Mesendoderm (in vitro differentiated cells): ENCODE measurements around the gene KRT10.

Experiments
- DNase-seq: peaks from one replicate; pipeline ENCODE4 v3.0.0; 2013
- H2AK5ac ChIP-seq: 2 replicates; pipeline ENCODE4 v1.6.1; 2013; ENCODE audit warnings: low read length, inconsistent platforms
- H2BK120ac ChIP-seq: 2 replicates; pipeline ENCODE4 v1.6.1; 2013; ENCODE audit warnings: low read depth, mild to moderate bottlenecking, low read length, moderate library complexity, mixed read lengths
- H2BK15ac ChIP-seq: replicated peaks from 2 replicates; pipeline ENCODE4 v1.6.1; 2013; ENCODE audit warnings: low read depth, mild to moderate bottlenecking, moderate library complexity
- H2BK5ac ChIP-seq: 2 replicates; pipeline ENCODE4 v1.6.1; 2013; ENCODE audit warnings: low read length, inconsistent platforms
- H3K18ac ChIP-seq: 2 replicates; pipeline ENCODE4 v1.6.1; 2013; ENCODE audit warnings: mild to moderate bottlenecking, low read length, mixed read lengths
- H3K23ac ChIP-seq: one replicate; pipeline ENCODE4 v1.6.1; 2013; ENCODE audit warnings: low read length
- H3K27ac ChIP-seq: 2 replicates; pipeline ENCODE4 v1.5.1; 2013; ENCODE audit warnings: low read depth, mild to moderate bottlenecking, inconsistent platforms, low read length, moderate library complexity
- H3K27me3 ChIP-seq: 2 replicates; pipeline ENCODE4 v1.6.1; 2013; ENCODE audit warnings: low read length, control low read depth, mild to moderate bottlenecking, inconsistent platforms; ENCODE audit not compliant: insufficient read depth, poor library complexity
- H3K36me3 ChIP-seq: 2 replicates; pipeline ENCODE4 v1.6.1; 2013; ENCODE audit warnings: low read length, inconsistent platforms; ENCODE audit not compliant: control insufficient read depth, insufficient read depth
- H3K4ac ChIP-seq: one replicate; pipeline ENCODE4 v1.6.1; 2013; ENCODE audit warnings: low read depth, mild to moderate bottlenecking, low read length, moderate library complexity
- H3K4me1 ChIP-seq: 2 replicates; pipeline ENCODE4 v1.6.1; 2013; ENCODE audit warnings: low read depth, low read length, inconsistent platforms; ENCODE audit not compliant: control insufficient read depth
- H3K4me2 ChIP-seq: 2 replicates; pipeline ENCODE4 v1.6.1; 2013; ENCODE audit warnings: low read length
- H3K4me3 ChIP-seq: 2 replicates; pipeline ENCODE4 v1.5.1; 2013; ENCODE audit warnings: mild to moderate bottlenecking, low read length
- H3K56ac ChIP-seq: one replicate; pipeline ENCODE4 v1.6.1; 2013; ENCODE audit warnings: low read length
- H3K79me1 ChIP-seq: 2 replicates; pipeline ENCODE4 v1.6.1; 2013; ENCODE audit warnings: low read length, inconsistent platforms
- H3K79me2 ChIP-seq: 2 replicates; pipeline ENCODE4 v1.6.1; 2013; ENCODE audit warnings: mild to moderate bottlenecking, low read length; ENCODE audit not compliant: control insufficient read depth, insufficient read depth
- H3K9ac ChIP-seq: 2 replicates; pipeline ENCODE4 v1.6.1; 2013; ENCODE audit warnings: low read length, inconsistent platforms
- H4K5ac ChIP-seq: one replicate; pipeline ENCODE4 v1.6.1; 2013; ENCODE audit warnings: low read length
- H4K8ac ChIP-seq: one replicate; pipeline ENCODE4 v1.6.1; 2013; ENCODE audit warnings: low read depth, mild to moderate bottlenecking, control low read depth, low read length, moderate library complexity
- WGBS: extraction: QIAGEN DNeasy Blood & Tissue Kit; methylation state at CpG from one replicate; pipeline ENCODE4 v1.1.7; 2013; ENCODE audit warnings: low lambda C conversion rate, missing lambda C conversion rate; ENCODE audit not compliant: insufficient coverage; ENCODE audit errors: extremely low coverage; 5-methylcytosine and 5-hydroxymethylcytosine counted together

KRT10 gene

DNA sequence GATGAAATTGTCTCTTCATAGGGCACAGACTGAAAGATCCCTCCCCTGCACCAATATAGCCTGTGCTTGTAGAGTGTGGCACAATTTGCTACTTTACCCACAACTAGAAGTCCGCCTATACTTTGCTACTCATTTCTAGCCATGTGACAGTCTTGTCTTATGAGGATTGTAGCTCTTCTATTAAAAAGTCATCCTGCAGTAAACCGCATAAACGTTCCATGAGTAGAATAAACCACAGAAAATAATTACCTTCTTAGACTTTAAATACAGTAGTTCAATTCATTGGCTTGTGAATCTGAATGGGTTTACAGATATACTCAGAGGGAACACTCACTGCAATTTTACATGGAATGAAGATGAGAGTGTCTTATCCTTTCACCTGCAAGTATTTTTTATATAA, 44.4 kb downstream of the KRT10 start:
- no peak overlapping the region for H2BK15ac ChIP-seq
- no peaks in the 10 kb centered on the region for H3K79me2 ChIP-seq
- no peak overlapping the region for H3K4me3 ChIP-seq
- H3K56ac ChIP-seq: no peak overlapping the region
- no peak overlapping the region for H3K4me2 ChIP-seq
- H3K4ac ChIP-seq: no peak overlapping the region
- H4K5ac ChIP-seq: no peak overlapping the region
- DNase-seq: no peak
- H3K23ac ChIP-seq: no peak overlapping the region
- no peaks in the 10 kb centered on the region for H3K36me3 ChIP-seq
- no peaks in the 10 kb centered on the region for H3K27me3 ChIP-seq
- H3K27ac ChIP-seq: no peak overlapping the region
- no peaks in the 10 kb centered on the region for H3K79me1 ChIP-seq
- H2AK5ac ChIP-seq: no peak overlapping the region
- no peak overlapping the region for H3K9ac ChIP-seq
- no CpG with 5 or more reads among the region's 3 CpGs for WGBS
- H2BK5ac ChIP-seq: no peak overlapping the region
- no peaks in the 10 kb centered on the region for H3K4me1 ChIP-seq
- no peak overlapping the region for H2BK120ac ChIP-seq
- no peak overlapping the region for H3K18ac ChIP-seq
- no peak overlapping the region for H4K8ac ChIP-seq

DNA sequence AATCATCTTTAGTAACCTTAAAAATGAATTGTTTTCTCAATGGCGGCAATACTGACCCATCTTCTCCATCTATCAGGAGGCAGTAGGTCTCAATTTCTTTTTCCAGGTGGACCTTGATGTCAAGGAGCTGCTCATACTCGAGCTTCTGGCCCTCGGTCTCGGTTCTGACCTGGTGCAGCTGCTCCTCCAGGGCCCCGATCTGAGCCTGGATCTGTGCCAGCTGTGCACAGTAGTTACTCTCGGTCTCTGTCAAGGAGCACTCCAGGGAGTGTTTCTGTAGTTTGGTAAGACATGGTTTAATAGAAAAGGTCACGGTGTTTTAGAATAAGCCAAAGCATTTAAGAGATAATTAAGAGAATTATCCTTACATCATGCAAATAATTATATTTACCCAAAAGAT, 45.0 kb downstream of the KRT10 start:
- H3K18ac ChIP-seq: no peak overlapping the region
- no peak overlapping the region for H3K56ac ChIP-seq
- DNase-seq: no peak
- H4K5ac ChIP-seq: no peak overlapping the region
- H3K4me3 ChIP-seq: no peak overlapping the region
- no peaks in the 10 kb centered on the region for H3K4me1 ChIP-seq
- H3K79me1 ChIP-seq: no peaks in the 10 kb centered on the region
- H4K8ac ChIP-seq: no peak overlapping the region
- H3K4me2 ChIP-seq: no peak overlapping the region
- H2AK5ac ChIP-seq: no peak overlapping the region
- no peak overlapping the region for H2BK120ac ChIP-seq
- no peak overlapping the region for H2BK5ac ChIP-seq
- H3K79me2 ChIP-seq: no peaks in the 10 kb centered on the region
- H3K23ac ChIP-seq: no peak overlapping the region
- no peak overlapping the region for H3K27ac ChIP-seq
- no peak overlapping the region for H2BK15ac ChIP-seq
- no peaks in the 10 kb centered on the region for H3K36me3 ChIP-seq
- WGBS: no CpG with 5 or more reads among the region's 7 CpGs
- no peak overlapping the region for H3K4ac ChIP-seq
- H3K9ac ChIP-seq: no peak overlapping the region
- H3K27me3 ChIP-seq: no peaks in the 10 kb centered on the region

- Histone ChIP-seq H3K23ac (no peak overlapping the region), H3K9ac (no peak overlapping the region), H3K4me1 (no peaks in the 10 kb centered on the region), H2BK15ac (no peak overlapping the region), H2BK5ac (no peak overlapping the region), H2BK120ac (no peak overlapping the region), H3K36me3 (no peaks in the 10 kb centered on the region), H2AK5ac (no peak overlapping the region), H3K79me2 (no peaks in the 10 kb centered on the region), H3K56ac (no peak overlapping the region), H3K27me3 (no peaks in the 10 kb centered on the region), H3K27ac (no peak overlapping the region), H3K4me3 (no peak overlapping the region), H3K18ac (no peak overlapping the region), H4K5ac (no peak overlapping the region), H3K4me2 (no peak overlapping the region), H3K79me1 (no peaks in the 10 kb centered on the region), H4K8ac (no peak overlapping the region), H3K4ac (no peak overlapping the region)
- 100% methylated on average over 2 of the region's 4 CpGs for WGBS
- DNase-seq: no peak
These were observed 46.5 kb downstream of the KRT10 start for GRCh38 chr17:40775945-40776344.

- no peak within 1 kb of the TSS for H2BK120ac ChIP-seq
- H3K36me3 ChIP-seq: no peaks in the 10 kb centered on the region
- H3K27ac ChIP-seq: no peak within 1 kb of the TSS
- no peaks in the 10 kb centered on the region for H3K79me2 ChIP-seq
- no peak within 1 kb of the TSS for H4K8ac ChIP-seq
- no peak within 1 kb of the TSS for H3K9ac ChIP-seq
- WGBS: no CpG with 5 or more reads among the region's 3 CpGs
- H3K23ac ChIP-seq: no peak within 1 kb of the TSS
- no peak within 1 kb of the TSS for H3K4me3 ChIP-seq
- H2AK5ac ChIP-seq: no peak within 1 kb of the TSS
- H2BK15ac ChIP-seq: no peak within 1 kb of the TSS
- no peak within 1 kb of the TSS for H4K5ac ChIP-seq
- H3K79me1 ChIP-seq: no peaks in the 10 kb centered on the region
- H3K56ac ChIP-seq: no peak within 1 kb of the TSS
- no peaks in the 10 kb centered on the region for H3K27me3 ChIP-seq
- no peak within 1 kb of the TSS for H3K18ac ChIP-seq
- no peak within 1 kb of the TSS for H3K4ac ChIP-seq
- no peak within 1 kb of the TSS for H3K4me2 ChIP-seq
- no peak for DNase-seq
- no peak within 1 kb of the TSS for H2BK5ac ChIP-seq
- no peaks in the 10 kb centered on the region for H3K4me1 ChIP-seq
These were observed 50.3 kb downstream of the KRT10 start, which contains the start of gene KRT26 for GRCh38 chr17:40772101-40772500. TSS of gene KRT26 (minus strand) at chr17:40772201. CDS start at chr17:40772113, 88 bp downstream.
